ENCODE measurements around the gene TMEM132A.

- TF ChIP-seq POLR2AphosphoS5 (IDR thresholded peaks at IDR 0.05) (no peak), POLR2A (IDR thresholded peaks at IDR 0.05) (no peak)
Measured at GRCh38 chr11:60927061-60927592, 2.9 kb downstream of the TMEM132A start.

Measured in transverse colon (tissue), 3 donors.